Transverse colon (tissue), 4 donors: ENCODE results near the gene GALNT18.

ENCODE experiments used
- EP300 ChIP-seq: sonication (generic); formaldehyde crosslinking; IDR thresholded peaks from one replicate; pipeline ENCODE4 v1.6.1; 2017; ENCODE audit warnings: antibody characterized with exemption, low read depth
- POLR2A ChIP-seq: fragments of 450-650 bp; IDR thresholded peaks from one replicate; pipeline ENCODE4 v1.6.1; 2016; ENCODE audit warnings: antibody characterized with exemption, mild to moderate bottlenecking, moderate library complexity
- POLR2AphosphoS5 ChIP-seq, 3 donors: sonication (generic); formaldehyde crosslinking; IDR thresholded peaks; one replicate each; pipeline ENCODE4 v1.6.1; 2016; ENCODE audit warnings: antibody characterized with exemption in 3 of 3
- TF ChIP-seq, protein P1 (sequence below), 5 experiments: fragments of 200-600 bp in 3 of 5; fragments of 450-650 bp in 2 of 5; sonication (generic) in 3 of 5; IDR thresholded peaks; 1 replicate in 2 of 5; 2 replicates in 3 of 5; pipeline ENCODE4 v1.5.1; 2016 to 2017; ENCODE audit warnings: antibody characterized with exemption in 5 of 5, inconsistent platforms in 3 of 5, mild to moderate bottlenecking in 2 of 5, moderate library complexity in 1 of 5

DNA sequence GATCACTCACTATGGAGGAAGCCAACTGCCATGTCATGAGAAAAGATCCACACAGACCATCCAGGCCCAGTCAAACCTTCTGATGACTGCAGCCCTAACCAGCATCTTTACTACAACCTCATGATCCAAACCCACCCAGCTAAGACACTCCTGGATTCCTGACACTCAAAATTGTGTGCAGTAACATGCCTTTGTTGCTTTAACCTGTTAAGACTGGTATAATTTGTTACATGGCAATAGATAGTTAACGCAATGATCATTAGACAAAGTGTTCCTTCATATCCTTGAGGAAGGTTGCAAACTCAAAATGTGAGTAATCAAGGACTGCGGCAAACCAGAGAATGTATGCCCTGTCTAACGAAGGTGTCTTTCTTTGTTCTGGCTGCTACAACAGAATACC, 221.7 kb downstream of the GALNT18 start:
- TF ChIP-seq, protein P1, sequence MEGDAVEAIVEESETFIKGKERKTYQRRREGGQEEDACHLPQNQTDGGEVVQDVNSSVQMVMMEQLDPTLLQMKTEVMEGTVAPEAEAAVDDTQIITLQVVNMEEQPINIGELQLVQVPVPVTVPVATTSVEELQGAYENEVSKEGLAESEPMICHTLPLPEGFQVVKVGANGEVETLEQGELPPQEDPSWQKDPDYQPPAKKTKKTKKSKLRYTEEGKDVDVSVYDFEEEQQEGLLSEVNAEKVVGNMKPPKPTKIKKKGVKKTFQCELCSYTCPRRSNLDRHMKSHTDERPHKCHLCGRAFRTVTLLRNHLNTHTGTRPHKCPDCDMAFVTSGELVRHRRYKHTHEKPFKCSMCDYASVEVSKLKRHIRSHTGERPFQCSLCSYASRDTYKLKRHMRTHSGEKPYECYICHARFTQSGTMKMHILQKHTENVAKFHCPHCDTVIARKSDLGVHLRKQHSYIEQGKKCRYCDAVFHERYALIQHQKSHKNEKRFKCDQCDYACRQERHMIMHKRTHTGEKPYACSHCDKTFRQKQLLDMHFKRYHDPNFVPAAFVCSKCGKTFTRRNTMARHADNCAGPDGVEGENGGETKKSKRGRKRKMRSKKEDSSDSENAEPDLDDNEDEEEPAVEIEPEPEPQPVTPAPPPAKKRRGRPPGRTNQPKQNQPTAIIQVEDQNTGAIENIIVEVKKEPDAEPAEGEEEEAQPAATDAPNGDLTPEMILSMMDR (IDR thresholded peaks at IDR 0.05) = no peak
- TF ChIP-seq EP300 (no peak), POLR2A (no peak), POLR2AphosphoS5 (IDR thresholded peaks at IDR 0.05) (no peak)
